Activated gamma-delta T cell treated with Interleukin-2 at 50 U/mL for 16 hours (primary cell): ENCODE results near the gene CFAP97D2.

Source experiments
- DNase-seq: peaks from one replicate; pipeline ENCODE4 v3.0.0-alpha.2; 2020

CFAP97D2 gene

GRCh38 chr13:114200399-114200911, 21.4 kb downstream of the CFAP97D2 start:
- no peak for DNase-seq

- DNase-seq, result no peak
Observed at GRCh38 chr13:114202581-114202980, 23.5 kb downstream of the CFAP97D2 start.

- DNase-seq, result peak; percentile 24
Observed at GRCh38 chr13:114203536-114203935, 24.5 kb downstream of the CFAP97D2 start.

- no peak for DNase-seq
Observed at GRCh38 chr13:114204894-114205293, 25.8 kb downstream of the CFAP97D2 start.

GRCh38 chr13:114208134-114208533, 29.1 kb downstream of the CFAP97D2 start:
- no peak for DNase-seq

- DNase-seq, result no peak
Observed at GRCh38 chr13:114211446-114212157, 32.5 kb downstream of the CFAP97D2 start.

- DNase-seq, result no peak
Observed at GRCh38 chr13:114212158-114212495, 33.1 kb downstream of the CFAP97D2 start.

GRCh38 chr13:114213980-114214379, 34.9 kb downstream of the CFAP97D2 start:
- DNase-seq, result no peak

- DNase-seq, result no peak
Observed at GRCh38 chr13:114219392-114219791, 40.3 kb downstream of the CFAP97D2 start.

GRCh38 chr13:114222461-114222968, 43.5 kb downstream of the CFAP97D2 start:
- DNase-seq, result no peak

GRCh38 chr13:114224201-114224600, 45.1 kb downstream of the CFAP97D2 start:
- DNase-seq, result no peak

- DNase-seq, result no peak
Observed at GRCh38 chr13:114225610-114226009, 46.6 kb downstream of the CFAP97D2 start.

GRCh38 chr13:114226088-114226487, 47.0 kb downstream of the CFAP97D2 start:
- DNase-seq, result no peak

GRCh38 chr13:114226699-114227323, 47.8 kb downstream of the CFAP97D2 start:
- peak; percentile 86 for DNase-seq

GRCh38 chr13:114227528-114227927, 48.5 kb downstream of the CFAP97D2 start:
- DNase-seq, result no peak

GRCh38 chr13:114228176-114228575, 49.1 kb downstream of the CFAP97D2 start:
- no peak for DNase-seq

GRCh38 chr13:114229506-114229905, 50.4 kb downstream of the CFAP97D2 start:
- no peak for DNase-seq

GRCh38 chr13:114230117-114230516, 51.1 kb downstream of the CFAP97D2 start:
- DNase-seq, result no peak

GRCh38 chr13:114230575-114230974, 51.5 kb downstream of the CFAP97D2 start:
- no peak for DNase-seq

- DNase-seq, result no peak
Observed at GRCh38 chr13:114231886-114232285, 52.8 kb downstream of the CFAP97D2 start.

GRCh38 chr13:114234266-114234644, 55.2 kb downstream of the CFAP97D2 start:
- DNase-seq, result no peak

GRCh38 chr13:114234645-114235421, 55.8 kb downstream of the CFAP97D2 start, which contains the start of gene CDC16:
TSS of gene CDC16 (plus strand) at chr13:114234897. CDS start at chr13:114235085, 188 bp downstream.
- DNase-seq, result peak; percentile 88

GRCh38 chr13:114235697-114236096, 56.6 kb downstream of the CFAP97D2 start:
- no peak for DNase-seq
